GM18907 (cell line): Measurements from ENCODE around the gene SPSB4.
"Not testable (repeated sequence)": the region's sequence is repeated elsewhere in the genome, so short reads cannot be mapped to it uniquely, and the experiment has no call there.

Source experiments
- ATAC-seq: cut with Tn5 transposase; IDR thresholded peaks from one replicate; pipeline ENCODE4 v1.9.1; 2021; ENCODE audit warnings: mild to moderate bottlenecking, moderate library complexity; ENCODE audit not compliant: unreplicated experiment

The SPSB4 gene

GRCh38 chr3:141114179-141114745 is 63.1 kb downstream of the SPSB4 start:
- ATAC-seq: no peak

GRCh38 chr3:141114816-141115460 is 63.8 kb downstream of the SPSB4 start:
- ATAC-seq: no peak

- no peak for ATAC-seq
Measured at GRCh38 chr3:141115789-141116541, 64.8 kb downstream of the SPSB4 start.

- ATAC-seq: no peak
Measured at GRCh38 chr3:141116721-141117120, 65.6 kb downstream of the SPSB4 start.

GRCh38 chr3:141117982-141118381 is 66.8 kb downstream of the SPSB4 start:
- ATAC-seq: not testable (repeated sequence)

GRCh38 chr3:141122455-141123030 is 71.4 kb downstream of the SPSB4 start:
- no peak for ATAC-seq

- ATAC-seq: no peak
Measured at GRCh38 chr3:141123677-141124410, 72.7 kb downstream of the SPSB4 start.

GRCh38 chr3:141124715-141125114 is 73.6 kb downstream of the SPSB4 start:
- ATAC-seq: no peak

- ATAC-seq: no peak
Measured at GRCh38 chr3:141125351-141125750, 74.2 kb downstream of the SPSB4 start.

- ATAC-seq: no peak
Measured at GRCh38 chr3:141126661-141127343, 75.7 kb downstream of the SPSB4 start.

- ATAC-seq: no peak
Measured at GRCh38 chr3:141127344-141128125, 76.4 kb downstream of the SPSB4 start.

GRCh38 chr3:141128126-141128777 is 77.1 kb downstream of the SPSB4 start:
- ATAC-seq: no peak

GRCh38 chr3:141129049-141129448 is 77.9 kb downstream of the SPSB4 start:
- ATAC-seq: no peak

GRCh38 chr3:141129541-141130011 is 78.4 kb downstream of the SPSB4 start:
- ATAC-seq: no peak

- no peak for ATAC-seq
Measured at GRCh38 chr3:141143517-141143916, 92.4 kb downstream of the SPSB4 start.

GRCh38 chr3:141146979-141147470 is 95.9 kb downstream of the SPSB4 start:
- ATAC-seq: no peak

GRCh38 chr3:141147657-141148056 is 96.5 kb downstream of the SPSB4 start:
- ATAC-seq: no peak

GRCh38 chr3:141148169-141148568 is 97.0 kb downstream of the SPSB4 start:
- no peak for ATAC-seq

GRCh38 chr3:141148770-141149169 is 97.6 kb downstream of the SPSB4 start:
- ATAC-seq: no peak
